Measurements from ENCODE around the gene SLC43A3. TPM values are rescaled to one million over a fixed set of nuclear protein-coding genes. Genes with fewer than 3 reads are reported as not detected.

Gene SLC43A3
- total and polyA plus RNA-seq, 9 of the 15 experiments (the other 6 are each of a cell fraction or from before 2014, with no cell fraction given) = 63.7 to 281 (median 139) TPM

DNA sequence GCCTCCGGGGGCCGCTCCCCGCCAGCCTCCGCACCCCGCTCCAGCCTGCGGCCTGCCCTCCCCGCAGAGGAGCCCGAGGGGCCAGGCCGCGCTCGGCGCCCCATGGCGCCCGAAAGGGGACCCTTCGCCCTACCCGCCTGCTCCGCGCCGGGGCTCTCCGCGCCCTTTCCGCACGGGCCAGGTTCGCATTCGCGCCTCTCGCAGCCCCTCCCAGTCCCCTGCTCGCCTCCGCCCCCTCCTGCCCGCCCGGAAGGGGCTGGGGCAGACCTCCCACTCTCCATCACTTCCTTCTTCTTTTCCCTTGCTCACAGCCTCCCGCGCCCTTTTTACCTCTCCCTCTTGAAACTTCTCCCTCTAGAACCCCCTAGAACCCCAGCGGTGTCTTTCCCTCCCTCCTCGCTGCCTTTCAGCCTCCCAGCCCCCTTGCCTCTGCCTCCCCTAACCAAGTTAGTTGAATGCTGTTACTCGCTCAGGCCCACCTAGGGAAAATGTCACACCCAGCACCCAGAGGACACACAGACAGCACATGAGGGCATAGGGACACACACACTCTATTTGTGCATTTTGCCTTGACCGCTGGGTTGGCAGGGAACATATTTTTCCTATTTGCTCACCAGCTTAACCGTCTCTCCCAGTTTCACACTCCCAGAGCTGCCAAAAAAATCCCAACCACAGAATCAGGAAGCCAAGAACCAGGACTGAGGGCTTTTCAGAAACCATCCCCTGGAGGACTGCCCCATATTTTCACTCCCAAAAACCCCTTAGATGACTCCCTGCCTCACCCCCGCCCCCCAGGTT, at the start of gene SLC43A3 (continued):
- TF ChIP-seq CHD4 (IDR thresholded peaks at IDR 0.05; ENCODE audit: insufficient read depth, insufficient replicate concordance, low read depth, low read length, poor library complexity, severe bottlenecking) = no peak
- 0 out of 4 replicates have a peak, but pooled peaks of 1 of the 2 experiments have one; percentile 23 for TF ChIP-seq KDM4B (IDR thresholded peaks at IDR 0.05; ENCODE audit: borderline replicate concordance in 2 of 2, low read depth in 1 of 2)
- TF ChIP-seq ZNF316 (IDR thresholded peaks at IDR 0.05) = no peak
- peak; percentile 50; the same call in 1 of the 2 replicates for TF ChIP-seq GABPB1 (CRISPR knock-in tag; IDR thresholded peaks at IDR 0.05)
- no peak for TF ChIP-seq RFX5 (IDR thresholded peaks at IDR 0.05; ENCODE audit: low read depth, low read length)
- TF ChIP-seq RNF2 (IDR thresholded peaks at IDR 0.05) = peak; percentile 55; the same call in 1 of the 2 replicates
- no peak for TF ChIP-seq ETV6 (IDR thresholded peaks at IDR 0.05; ENCODE audit: borderline replicate concordance in 1 of 2, low read depth in 2 of 2, low read length in 1 of 2)
- no peak for TF ChIP-seq ETV6 (CRISPR knock-in tag; IDR thresholded peaks at IDR 0.05; ENCODE audit: borderline replicate concordance)
- TF ChIP-seq, protein P1, sequence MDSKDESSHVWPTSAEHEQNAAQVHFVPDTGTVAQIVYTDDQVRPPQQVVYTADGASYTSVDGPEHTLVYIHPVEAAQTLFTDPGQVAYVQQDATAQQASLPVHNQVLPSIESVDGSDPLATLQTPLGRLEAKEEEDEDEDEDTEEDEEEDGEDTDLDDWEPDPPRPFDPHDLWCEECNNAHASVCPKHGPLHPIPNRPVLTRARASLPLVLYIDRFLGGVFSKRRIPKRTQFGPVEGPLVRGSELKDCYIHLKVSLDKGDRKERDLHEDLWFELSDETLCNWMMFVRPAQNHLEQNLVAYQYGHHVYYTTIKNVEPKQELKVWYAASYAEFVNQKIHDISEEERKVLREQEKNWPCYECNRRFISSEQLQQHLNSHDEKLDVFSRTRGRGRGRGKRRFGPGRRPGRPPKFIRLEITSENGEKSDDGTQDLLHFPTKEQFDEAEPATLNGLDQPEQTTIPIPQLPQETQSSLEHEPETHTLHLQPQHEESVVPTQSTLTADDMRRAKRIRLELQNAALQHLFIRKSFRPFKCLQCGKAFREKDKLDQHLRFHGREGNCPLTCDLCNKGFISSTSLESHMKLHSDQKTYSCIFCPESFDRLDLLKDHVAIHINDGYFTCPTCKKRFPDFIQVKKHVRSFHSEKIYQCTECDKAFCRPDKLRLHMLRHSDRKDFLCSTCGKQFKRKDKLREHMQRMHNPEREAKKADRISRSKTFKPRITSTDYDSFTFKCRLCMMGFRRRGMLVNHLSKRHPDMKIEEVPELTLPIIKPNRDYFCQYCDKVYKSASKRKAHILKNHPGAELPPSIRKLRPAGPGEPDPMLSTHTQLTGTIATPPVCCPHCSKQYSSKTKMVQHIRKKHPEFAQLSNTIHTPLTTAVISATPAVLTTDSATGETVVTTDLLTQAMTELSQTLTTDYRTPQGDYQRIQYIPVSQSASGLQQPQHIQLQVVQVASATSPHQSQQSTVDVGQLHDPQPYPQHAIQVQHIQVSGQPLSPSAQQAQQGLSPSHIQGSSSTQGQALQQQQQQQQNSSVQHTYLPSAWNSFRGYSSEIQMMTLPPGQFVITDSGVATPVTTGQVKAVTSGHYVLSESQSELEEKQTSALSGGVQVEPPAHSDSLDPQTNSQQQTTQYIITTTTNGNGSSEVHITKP (IDR thresholded peaks at IDR 0.05; ENCODE audit: partially characterized antibody) = no peak
- TF ChIP-seq, protein P2, sequence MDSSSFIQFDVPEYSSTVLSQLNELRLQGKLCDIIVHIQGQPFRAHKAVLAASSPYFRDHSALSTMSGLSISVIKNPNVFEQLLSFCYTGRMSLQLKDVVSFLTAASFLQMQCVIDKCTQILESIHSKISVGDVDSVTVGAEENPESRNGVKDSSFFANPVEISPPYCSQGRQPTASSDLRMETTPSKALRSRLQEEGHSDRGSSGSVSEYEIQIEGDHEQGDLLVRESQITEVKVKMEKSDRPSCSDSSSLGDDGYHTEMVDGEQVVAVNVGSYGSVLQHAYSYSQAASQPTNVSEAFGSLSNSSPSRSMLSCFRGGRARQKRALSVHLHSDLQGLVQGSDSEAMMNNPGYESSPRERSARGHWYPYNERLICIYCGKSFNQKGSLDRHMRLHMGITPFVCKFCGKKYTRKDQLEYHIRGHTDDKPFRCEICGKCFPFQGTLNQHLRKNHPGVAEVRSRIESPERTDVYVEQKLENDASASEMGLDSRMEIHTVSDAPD (CRISPR knock-in tag; IDR thresholded peaks at IDR 0.05) = no peak
- TF ChIP-seq FUS (optimal IDR thresholded peaks at IDR 0.05; ENCODE audit: low read depth, low read length) = peak; percentile 61
- TF ChIP-seq, protein P3, sequence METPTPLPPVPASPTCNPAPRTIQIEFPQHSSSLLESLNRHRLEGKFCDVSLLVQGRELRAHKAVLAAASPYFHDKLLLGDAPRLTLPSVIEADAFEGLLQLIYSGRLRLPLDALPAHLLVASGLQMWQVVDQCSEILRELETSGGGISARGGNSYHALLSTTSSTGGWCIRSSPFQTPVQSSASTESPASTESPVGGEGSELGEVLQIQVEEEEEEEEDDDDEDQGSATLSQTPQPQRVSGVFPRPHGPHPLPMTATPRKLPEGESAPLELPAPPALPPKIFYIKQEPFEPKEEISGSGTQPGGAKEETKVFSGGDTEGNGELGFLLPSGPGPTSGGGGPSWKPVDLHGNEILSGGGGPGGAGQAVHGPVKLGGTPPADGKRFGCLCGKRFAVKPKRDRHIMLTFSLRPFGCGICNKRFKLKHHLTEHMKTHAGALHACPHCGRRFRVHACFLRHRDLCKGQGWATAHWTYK (CRISPR knock-in tag; IDR thresholded peaks at IDR 0.05) = no peak
- peak; percentile 62 for TF ChIP-seq SMARCA4 (IDR thresholded peaks at IDR 0.05)
- TF ChIP-seq, protein P4, sequence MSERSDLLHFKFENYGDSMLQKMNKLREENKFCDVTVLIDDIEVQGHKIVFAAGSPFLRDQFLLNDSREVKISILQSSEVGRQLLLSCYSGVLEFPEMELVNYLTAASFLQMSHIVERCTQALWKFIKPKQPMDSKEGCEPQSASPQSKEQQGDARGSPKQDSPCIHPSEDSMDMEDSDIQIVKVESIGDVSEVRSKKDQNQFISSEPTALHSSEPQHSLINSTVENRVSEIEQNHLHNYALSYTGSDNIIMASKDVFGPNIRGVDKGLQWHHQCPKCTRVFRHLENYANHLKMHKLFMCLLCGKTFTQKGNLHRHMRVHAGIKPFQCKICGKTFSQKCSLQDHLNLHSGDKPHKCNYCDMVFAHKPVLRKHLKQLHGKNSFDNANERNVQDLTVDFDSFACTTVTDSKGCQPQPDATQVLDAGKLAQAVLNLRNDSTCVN (CRISPR knock-in tag; IDR thresholded peaks at IDR 0.05) = peak; percentile 69; the same call in 1 of the 2 replicates
- TF ChIP-seq ZZZ3 (IDR thresholded peaks at IDR 0.05) = no peak
- TF ChIP-seq, protein P5, sequence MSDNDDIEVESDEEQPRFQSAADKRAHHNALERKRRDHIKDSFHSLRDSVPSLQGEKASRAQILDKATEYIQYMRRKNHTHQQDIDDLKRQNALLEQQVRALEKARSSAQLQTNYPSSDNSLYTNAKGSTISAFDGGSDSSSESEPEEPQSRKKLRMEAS (CRISPR knock-in tag; IDR thresholded peaks at IDR 0.05) = 0 out of 2 replicates have a peak, but pooled peaks have one; percentile 6
- peak; percentile 75 for TF ChIP-seq HNRNPLL (IDR thresholded peaks at IDR 0.05; ENCODE audit: low read depth, low read length, poor library complexity, severe bottlenecking)
- TF ChIP-seq ZNF41 (CRISPR knock-in tag; conservative IDR thresholded peaks at IDR 0.05) = no peak
- TF ChIP-seq ELF2 (CRISPR knock-in tag; IDR thresholded peaks at IDR 0.05) = peak; percentile 31; the same call in 1 of the 2 replicates

Measured in K562 (cell line).